ENCODE measurements around the gene SLC44A3. TPM values are rescaled to one million over a fixed set of nuclear protein-coding genes. Genes with fewer than 3 reads are reported as not detected.
"Not testable (repeated sequence)": the region's sequence is repeated elsewhere in the genome, so short reads cannot be mapped to it uniquely, and the experiment has no call there.

Gene SLC44A3
- total RNA-seq, 2 experiments from 2014 or later = not detected

DNA sequence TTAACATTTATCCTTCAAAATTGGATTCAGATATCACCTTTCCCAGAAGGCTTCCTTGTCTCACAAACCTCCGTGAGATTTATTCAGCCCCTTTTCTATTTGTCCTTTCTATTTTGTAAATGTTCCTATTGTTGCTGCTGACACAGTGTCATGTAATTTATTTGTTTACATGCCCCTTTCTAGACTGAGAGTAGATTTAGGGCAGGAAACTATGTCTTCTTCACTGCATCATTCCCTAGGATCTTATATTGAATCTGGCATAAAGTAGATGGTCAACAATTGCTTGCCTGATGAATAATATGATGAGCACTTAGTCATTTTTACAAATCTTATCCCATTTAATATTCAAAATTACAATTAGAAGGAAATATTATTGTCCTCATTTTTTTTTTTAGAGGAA lies 114.9 kb downstream of the SLC44A3 start:
- Mint-ChIP-seq H3K27me3 (peaks cover 2% of the 10 kb centered on the region), H3K4me1 (ENCODE audit: low read depth) (peaks cover 3% of the 10 kb centered on the region), H3K9me3 (no peaks in the 10 kb centered on the region), H3K27ac (no peak overlapping the region), H3K4me3 (no peak overlapping the region), H3K36me3 (ENCODE audit: low read depth) (no peaks in the 10 kb centered on the region)
- no peak for ATAC-seq
- ChIA-PET POLR2A (no interaction called here), CTCF (interaction anchor here (2.4 kb wide), 1 partner anchor 109 kb away, joined by 7 read pairs; no protein-coding TSS in a partner anchor)
- TF ChIP-seq, protein P1, sequence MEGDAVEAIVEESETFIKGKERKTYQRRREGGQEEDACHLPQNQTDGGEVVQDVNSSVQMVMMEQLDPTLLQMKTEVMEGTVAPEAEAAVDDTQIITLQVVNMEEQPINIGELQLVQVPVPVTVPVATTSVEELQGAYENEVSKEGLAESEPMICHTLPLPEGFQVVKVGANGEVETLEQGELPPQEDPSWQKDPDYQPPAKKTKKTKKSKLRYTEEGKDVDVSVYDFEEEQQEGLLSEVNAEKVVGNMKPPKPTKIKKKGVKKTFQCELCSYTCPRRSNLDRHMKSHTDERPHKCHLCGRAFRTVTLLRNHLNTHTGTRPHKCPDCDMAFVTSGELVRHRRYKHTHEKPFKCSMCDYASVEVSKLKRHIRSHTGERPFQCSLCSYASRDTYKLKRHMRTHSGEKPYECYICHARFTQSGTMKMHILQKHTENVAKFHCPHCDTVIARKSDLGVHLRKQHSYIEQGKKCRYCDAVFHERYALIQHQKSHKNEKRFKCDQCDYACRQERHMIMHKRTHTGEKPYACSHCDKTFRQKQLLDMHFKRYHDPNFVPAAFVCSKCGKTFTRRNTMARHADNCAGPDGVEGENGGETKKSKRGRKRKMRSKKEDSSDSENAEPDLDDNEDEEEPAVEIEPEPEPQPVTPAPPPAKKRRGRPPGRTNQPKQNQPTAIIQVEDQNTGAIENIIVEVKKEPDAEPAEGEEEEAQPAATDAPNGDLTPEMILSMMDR (IDR thresholded peaks at IDR 0.05) = no peak
- no peak for DNase-seq
- intact Hi-C loops (cut with micrococcal nuclease) = no loop called here

DNA sequence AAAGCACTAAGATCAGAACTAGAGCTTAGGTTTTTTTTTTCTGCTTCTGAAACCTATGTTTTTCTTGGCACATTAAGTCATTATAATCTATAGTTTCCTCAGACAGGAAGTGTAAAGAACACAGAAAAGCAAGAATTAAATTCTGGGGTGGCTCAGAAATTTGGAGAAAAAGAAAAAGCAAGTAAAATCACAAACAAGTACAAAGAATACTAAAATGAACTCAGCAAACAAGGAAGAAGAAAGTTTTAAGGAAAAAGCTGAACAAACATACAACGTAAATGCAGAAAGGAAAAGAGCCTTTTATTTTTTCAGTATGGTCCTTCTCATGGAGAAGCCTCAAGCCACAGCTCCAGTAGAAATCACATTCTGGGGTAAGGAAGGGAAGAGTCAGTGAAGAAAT lies 115.3 kb downstream of the SLC44A3 start:
- H3K4me1 Mint-ChIP-seq (ENCODE audit: low read depth) = peaks cover 3% of the 10 kb centered on the region
- no peak for ATAC-seq

DNA sequence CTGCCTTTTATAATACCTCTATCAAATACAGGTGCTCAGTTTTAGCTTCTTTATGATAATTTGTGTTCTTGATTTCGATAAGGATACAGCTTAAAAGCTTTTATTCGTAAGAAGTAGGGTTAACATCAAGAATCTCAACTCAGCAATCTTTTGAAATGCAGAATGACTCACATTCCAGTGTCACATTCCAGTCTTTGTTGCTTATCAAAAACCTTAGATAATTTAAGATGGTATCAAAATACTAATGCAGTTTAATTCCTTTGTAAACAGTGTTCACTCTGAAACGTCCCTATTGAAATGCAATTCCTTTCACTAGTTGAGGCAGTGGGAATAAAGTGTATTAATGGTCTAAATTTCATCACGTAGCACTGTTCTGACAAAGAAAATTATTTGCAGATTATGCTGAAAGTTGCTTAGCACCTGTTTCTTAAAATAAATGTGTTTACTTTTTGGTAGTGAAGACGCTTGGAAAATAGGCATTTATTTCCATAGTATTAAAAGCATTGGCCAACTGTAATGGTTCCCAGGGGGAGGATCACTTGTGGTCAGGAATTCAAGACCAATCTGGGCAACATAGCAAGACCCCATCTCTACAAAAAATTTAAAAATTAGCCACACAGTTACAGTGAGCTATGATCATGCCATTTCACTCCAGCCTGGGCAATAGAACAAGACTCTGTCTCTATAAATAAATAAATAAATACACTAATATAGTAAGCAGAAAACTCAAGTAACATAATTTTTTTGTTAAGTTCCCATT lies 116.9 kb downstream of the SLC44A3 start:
- no peak overlapping the region for H3K4me3 Mint-ChIP-seq
- DNase-seq (no peak), ATAC-seq (no peak)
- no peak overlapping the region for H3K27ac Mint-ChIP-seq
- CTCF ChIA-PET = no interaction called here
- peaks cover 2% of the 10 kb centered on the region for H3K36me3 Mint-ChIP-seq (ENCODE audit: low read depth)
- H3K4me1 Mint-ChIP-seq (ENCODE audit: low read depth) = peaks cover 3% of the 10 kb centered on the region
- TF ChIP-seq, protein P1 (IDR thresholded peaks at IDR 0.05) = no peak
- POLR2A ChIA-PET = no interaction called here
- intact Hi-C loops (cut with micrococcal nuclease) = no loop called here
- no peaks in the 10 kb centered on the region for H3K9me3 Mint-ChIP-seq
- peaks cover 2% of the 10 kb centered on the region for H3K27me3 Mint-ChIP-seq

More for the DNA sequence above, 115.3 kb downstream of the SLC44A3 start:
- intact Hi-C loops (cut with micrococcal nuclease) = no loop called here
- no peaks in the 10 kb centered on the region for H3K9me3 Mint-ChIP-seq
- peaks cover 2% of the 10 kb centered on the region for H3K27me3 Mint-ChIP-seq
- no peak overlapping the region for H3K4me3 Mint-ChIP-seq
- no peak overlapping the region for H3K27ac Mint-ChIP-seq
- CTCF ChIA-PET = interaction anchor here (2.4 kb wide), 1 partner anchor 108 kb away, joined by 7 read pairs; no protein-coding TSS in a partner anchor
- POLR2A ChIA-PET = interaction anchor here (1.1 kb wide), 1 partner anchor 9 kb away, joined by 3 read pairs; no protein-coding TSS in a partner anchor
- TF ChIP-seq, protein P1 (IDR thresholded peaks at IDR 0.05) = no peak
- no peak for DNase-seq
- no peaks in the 10 kb centered on the region for H3K36me3 Mint-ChIP-seq (ENCODE audit: low read depth)

- H3K4me1 Mint-ChIP-seq (ENCODE audit: low read depth) = peaks cover 3% of the 10 kb centered on the region
- CTCF ChIA-PET = interaction anchor here (2.8 kb wide), 1 partner anchor 83 kb away, joined by 8 read pairs; no protein-coding TSS in a partner anchor
These were observed 117.7 kb downstream of the SLC44A3 start for GRCh38 chr1:94937820-94938219.

DNA sequence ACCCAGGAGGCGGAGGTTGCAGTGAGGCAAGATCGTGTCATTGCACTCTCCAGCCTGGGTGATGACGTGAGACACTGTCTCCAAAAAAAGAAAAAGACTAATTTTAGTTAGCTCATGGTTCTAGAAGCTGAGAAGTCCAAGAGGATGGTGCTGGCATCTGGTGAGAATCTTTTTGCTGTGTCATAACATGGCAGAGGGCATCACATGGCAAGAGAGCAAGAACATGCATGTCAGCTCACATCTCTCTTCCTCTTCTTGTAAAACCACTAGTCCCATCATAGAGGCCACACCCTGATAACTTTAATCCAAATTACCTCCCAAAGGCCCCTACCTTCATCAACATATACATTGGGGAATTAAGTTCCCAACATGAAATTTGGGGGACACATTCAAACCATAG lies 120.6 kb downstream of the SLC44A3 start:
- CTCF ChIA-PET = interaction anchor here (2.8 kb wide), 1 partner anchor 86 kb away, joined by 8 read pairs; no protein-coding TSS in a partner anchor
- POLR2A ChIA-PET = no interaction called here

More at GRCh38 chr1:94937820-94938219, 117.7 kb downstream of the SLC44A3 start:
- H3K36me3 Mint-ChIP-seq (ENCODE audit: low read depth) = peaks cover 2% of the 10 kb centered on the region
- TF ChIP-seq, protein P1 (IDR thresholded peaks at IDR 0.05) = no peak
- DNase-seq (no peak), ATAC-seq (no peak)
- H3K27me3 Mint-ChIP-seq = peaks cover 2% of the 10 kb centered on the region
- H3K4me3 Mint-ChIP-seq = no peak overlapping the region
- no peak overlapping the region for H3K27ac Mint-ChIP-seq
- intact Hi-C loops (cut with micrococcal nuclease) = no loop called here
- POLR2A ChIA-PET = no interaction called here
- H3K9me3 Mint-ChIP-seq = no peaks in the 10 kb centered on the region

DNA sequence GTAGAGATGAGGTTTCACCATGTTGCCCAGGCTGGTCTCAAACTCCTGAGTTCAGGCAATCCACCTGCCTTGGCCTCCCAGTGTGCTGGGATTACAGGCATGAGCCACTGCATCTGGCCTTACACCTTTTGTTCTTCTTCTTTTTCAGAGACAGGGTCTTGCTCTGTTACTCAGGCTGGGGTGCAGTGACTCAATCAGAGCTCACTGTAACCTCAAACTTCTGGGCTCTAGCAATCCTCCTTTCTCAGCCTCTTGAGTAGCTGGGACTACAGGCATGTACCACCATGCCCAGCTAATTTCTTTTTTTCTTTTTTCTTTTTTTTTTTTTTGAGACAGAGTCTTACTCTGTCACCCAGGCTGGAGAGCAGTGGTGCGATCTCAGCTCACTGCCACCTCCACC lies 121.3 kb downstream of the SLC44A3 start:
- ATAC-seq; H3K4me3 Mint-ChIP-seq; DNase-seq; CTCF ChIA-PET; intact Hi-C loops (cut with micrococcal nuclease); H3K27me3 Mint-ChIP-seq; H3K27ac Mint-ChIP-seq; H3K9me3 Mint-ChIP-seq; POLR2A ChIA-PET; H3K4me1 Mint-ChIP-seq (ENCODE audit: low read depth); H3K36me3 Mint-ChIP-seq (ENCODE audit: low read depth): not testable (repeated sequence)

More for the DNA sequence above, 120.6 kb downstream of the SLC44A3 start:
- H3K27ac Mint-ChIP-seq = no peak overlapping the region
- no peaks in the 10 kb centered on the region for H3K9me3 Mint-ChIP-seq
- no peaks in the 10 kb centered on the region for H3K4me1 Mint-ChIP-seq (ENCODE audit: low read depth)
- no peak overlapping the region for H3K4me3 Mint-ChIP-seq
- TF ChIP-seq, protein P1 (IDR thresholded peaks at IDR 0.05) = no peak
- H3K27me3 Mint-ChIP-seq = peaks cover 4% of the 10 kb centered on the region
- DNase-seq = no peak
- no peak for ATAC-seq
- peaks cover 2% of the 10 kb centered on the region for H3K36me3 Mint-ChIP-seq (ENCODE audit: low read depth)
- intact Hi-C loops (cut with micrococcal nuclease) = no loop called here

Measured in activated CD8-positive, alpha-beta T cell treated with anti-CD3 and anti-CD28 coated beads for 36 hours (primary cell).